ENCODE results near the gene UIMC1.

UIMC1 gene

DNA sequence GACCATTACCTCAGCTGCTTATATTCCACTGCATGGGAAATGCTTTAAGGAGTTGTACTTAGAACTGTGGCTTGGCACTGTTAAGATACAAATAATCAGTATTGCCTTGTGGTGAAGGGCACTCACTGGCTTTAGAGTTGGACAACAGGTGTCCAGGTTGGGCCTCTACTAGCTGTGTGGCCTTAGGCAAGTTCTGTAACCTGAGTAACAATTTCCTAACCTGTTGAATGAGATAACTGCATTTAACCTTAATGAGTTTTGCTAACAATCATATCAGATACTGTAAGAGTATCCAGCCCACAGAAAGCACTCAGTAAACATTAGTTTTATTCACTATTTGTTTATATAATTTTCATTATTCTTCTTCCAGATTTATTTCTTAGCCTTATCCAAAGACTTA is 90.2 kb downstream of the UIMC1 start (continued):
- TF ChIP-seq, protein P1, sequence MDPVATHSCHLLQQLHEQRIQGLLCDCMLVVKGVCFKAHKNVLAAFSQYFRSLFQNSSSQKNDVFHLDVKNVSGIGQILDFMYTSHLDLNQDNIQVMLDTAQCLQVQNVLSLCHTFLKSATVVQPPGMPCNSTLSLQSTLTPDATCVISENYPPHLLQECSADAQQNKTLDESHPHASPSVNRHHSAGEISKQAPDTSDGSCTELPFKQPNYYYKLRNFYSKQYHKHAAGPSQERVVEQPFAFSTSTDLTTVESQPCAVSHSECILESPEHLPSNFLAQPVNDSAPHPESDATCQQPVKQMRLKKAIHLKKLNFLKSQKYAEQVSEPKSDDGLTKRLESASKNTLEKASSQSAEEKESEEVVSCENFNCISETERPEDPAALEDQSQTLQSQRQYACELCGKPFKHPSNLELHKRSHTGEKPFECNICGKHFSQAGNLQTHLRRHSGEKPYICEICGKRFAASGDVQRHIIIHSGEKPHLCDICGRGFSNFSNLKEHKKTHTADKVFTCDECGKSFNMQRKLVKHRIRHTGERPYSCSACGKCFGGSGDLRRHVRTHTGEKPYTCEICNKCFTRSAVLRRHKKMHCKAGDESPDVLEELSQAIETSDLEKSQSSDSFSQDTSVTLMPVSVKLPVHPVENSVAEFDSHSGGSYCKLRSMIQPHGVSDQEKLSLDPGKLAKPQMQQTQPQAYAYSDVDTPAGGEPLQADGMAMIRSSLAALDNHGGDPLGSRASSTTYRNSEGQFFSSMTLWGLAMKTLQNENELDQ (tag by site-specific recombination; IDR thresholded peaks at IDR 0.05; ENCODE audit: low read depth), result no peak
- peak; percentile 94 for TF ChIP-seq SCRT2 (tag by site-specific recombination; IDR thresholded peaks at IDR 0.05)
- TF ChIP-seq ZNF776 (tag by site-specific recombination; IDR thresholded peaks at IDR 0.05; ENCODE audit: borderline replicate concordance), result no peak
- no peak for TF ChIP-seq RBAK (tag by site-specific recombination; IDR thresholded peaks at IDR 0.05)
- TF ChIP-seq ZNF654 (tag by site-specific recombination; IDR thresholded peaks at IDR 0.05; ENCODE audit: low read depth), result no peak
- no peak for TF ChIP-seq ZNF473 (tag by site-specific recombination; IDR thresholded peaks at IDR 0.05)
- no peak for TF ChIP-seq ZNF112 (tag by site-specific recombination; IDR thresholded peaks at IDR 0.05)
- TF ChIP-seq ZNF157 (tag by site-specific recombination; IDR thresholded peaks at IDR 0.05), result no peak
- TF ChIP-seq ZFP41 (tag by site-specific recombination; IDR thresholded peaks at IDR 0.05; ENCODE audit: borderline replicate concordance), result no peak
- no peak for TF ChIP-seq ZNF311 (tag by site-specific recombination; IDR thresholded peaks at IDR 0.05; ENCODE audit: borderline replicate concordance)
- no peak for TF ChIP-seq ZNF140 (tag by site-specific recombination; IDR thresholded peaks at IDR 0.05)
- TF ChIP-seq ZNF10 (tag by site-specific recombination; IDR thresholded peaks at IDR 0.05), result 0 out of 2 replicates have a peak, but pooled peaks have one; percentile 42
- TF ChIP-seq ZNF660 (tag by site-specific recombination; IDR thresholded peaks at IDR 0.05), result no peak
- no peak for TF ChIP-seq MYNN (tag by site-specific recombination; IDR thresholded peaks at IDR 0.05; ENCODE audit: borderline replicate concordance)
- no peak for TF ChIP-seq ZNF501 (tag by site-specific recombination; IDR thresholded peaks at IDR 0.05)
- no peak for TF ChIP-seq ZNF529 (tag by site-specific recombination; IDR thresholded peaks at IDR 0.05; ENCODE audit: insufficient replicate concordance)
- no peak for TF ChIP-seq ZFP69B (tag by site-specific recombination; IDR thresholded peaks at IDR 0.05)
- TF ChIP-seq ZXDB (tag by site-specific recombination; IDR thresholded peaks at IDR 0.05), result peak; percentile 35; the same call in 1 of the 2 replicates
- TF ChIP-seq ZFP37 (tag by site-specific recombination; IDR thresholded peaks at IDR 0.05), result no peak
- TF ChIP-seq, protein P2, sequence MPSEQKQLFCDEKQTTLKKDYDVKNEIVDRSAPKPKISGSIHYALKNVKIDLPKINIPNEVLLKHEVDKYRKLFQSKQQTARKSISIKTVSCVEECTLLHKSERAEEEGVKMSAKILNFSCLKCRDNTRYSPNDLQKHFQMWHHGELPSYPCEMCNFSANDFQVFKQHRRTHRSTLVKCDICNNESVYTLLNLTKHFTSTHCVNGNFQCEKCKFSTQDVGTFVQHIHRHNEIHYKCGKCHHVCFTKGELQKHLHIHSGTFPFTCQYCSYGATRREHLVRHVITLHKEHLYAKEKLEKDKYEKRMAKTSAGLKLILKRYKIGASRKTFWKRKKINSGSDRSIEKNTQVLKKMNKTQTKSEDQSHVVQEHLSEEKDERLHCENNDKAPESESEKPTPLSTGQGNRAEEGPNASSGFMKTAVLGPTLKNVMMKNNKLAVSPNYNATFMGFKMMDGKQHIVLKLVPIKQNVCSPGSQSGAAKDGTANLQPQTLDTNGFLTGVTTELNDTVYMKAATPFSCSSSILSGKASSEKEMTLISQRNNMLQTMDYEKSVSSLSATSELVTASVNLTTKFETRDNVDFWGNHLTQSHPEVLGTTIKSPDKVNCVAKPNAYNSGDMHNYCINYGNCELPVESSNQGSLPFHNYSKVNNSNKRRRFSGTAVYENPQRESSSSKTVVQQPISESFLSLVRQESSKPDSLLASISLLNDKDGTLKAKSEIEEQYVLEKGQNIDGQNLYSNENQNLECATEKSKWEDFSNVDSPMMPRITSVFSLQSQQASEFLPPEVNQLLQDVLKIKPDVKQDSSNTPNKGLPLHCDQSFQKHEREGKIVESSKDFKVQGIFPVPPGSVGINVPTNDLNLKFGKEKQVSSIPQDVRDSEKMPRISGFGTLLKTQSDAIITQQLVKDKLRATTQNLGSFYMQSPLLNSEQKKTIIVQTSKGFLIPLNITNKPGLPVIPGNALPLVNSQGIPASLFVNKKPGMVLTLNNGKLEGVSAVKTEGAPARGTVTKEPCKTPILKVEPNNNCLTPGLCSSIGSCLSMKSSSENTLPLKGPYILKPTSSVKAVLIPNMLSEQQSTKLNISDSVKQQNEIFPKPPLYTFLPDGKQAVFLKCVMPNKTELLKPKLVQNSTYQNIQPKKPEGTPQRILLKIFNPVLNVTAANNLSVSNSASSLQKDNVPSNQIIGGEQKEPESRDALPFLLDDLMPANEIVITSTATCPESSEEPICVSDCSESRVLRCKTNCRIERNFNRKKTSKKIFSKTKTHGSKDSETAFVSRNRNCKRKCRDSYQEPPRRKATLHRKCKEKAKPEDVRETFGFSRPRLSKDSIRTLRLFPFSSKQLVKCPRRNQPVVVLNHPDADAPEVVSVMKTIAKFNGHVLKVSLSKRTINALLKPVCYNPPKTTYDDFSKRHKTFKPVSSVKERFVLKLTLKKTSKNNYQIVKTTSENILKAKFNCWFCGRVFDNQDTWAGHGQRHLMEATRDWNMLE (tag by site-specific recombination; conservative IDR thresholded peaks at IDR 0.05; ENCODE audit: low read depth), result no peak
- TF ChIP-seq, protein P3, sequence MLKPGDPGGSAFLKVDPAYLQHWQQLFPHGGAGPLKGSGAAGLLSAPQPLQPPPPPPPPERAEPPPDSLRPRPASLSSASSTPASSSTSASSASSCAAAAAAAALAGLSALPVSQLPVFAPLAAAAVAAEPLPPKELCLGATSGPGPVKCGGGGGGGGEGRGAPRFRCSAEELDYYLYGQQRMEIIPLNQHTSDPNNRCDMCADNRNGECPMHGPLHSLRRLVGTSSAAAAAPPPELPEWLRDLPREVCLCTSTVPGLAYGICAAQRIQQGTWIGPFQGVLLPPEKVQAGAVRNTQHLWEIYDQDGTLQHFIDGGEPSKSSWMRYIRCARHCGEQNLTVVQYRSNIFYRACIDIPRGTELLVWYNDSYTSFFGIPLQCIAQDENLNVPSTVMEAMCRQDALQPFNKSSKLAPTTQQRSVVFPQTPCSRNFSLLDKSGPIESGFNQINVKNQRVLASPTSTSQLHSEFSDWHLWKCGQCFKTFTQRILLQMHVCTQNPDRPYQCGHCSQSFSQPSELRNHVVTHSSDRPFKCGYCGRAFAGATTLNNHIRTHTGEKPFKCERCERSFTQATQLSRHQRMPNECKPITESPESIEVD (tag by site-specific recombination; IDR thresholded peaks at IDR 0.05), result peak; percentile 71
- no peak for TF ChIP-seq ZNF548 (tag by site-specific recombination; IDR thresholded peaks at IDR 0.05)
- TF ChIP-seq ZSCAN23 (tag by site-specific recombination; IDR thresholded peaks at IDR 0.05), result no peak
- TF ChIP-seq SETDB1 (IDR thresholded peaks at IDR 0.05; ENCODE audit: insufficient read length, low read length), result no peak
- no peak for TF ChIP-seq ZNF23 (tag by site-specific recombination; IDR thresholded peaks at IDR 0.05; ENCODE audit: borderline replicate concordance)
- no peak for TF ChIP-seq ZNF211 (tag by site-specific recombination; IDR thresholded peaks at IDR 0.05; ENCODE audit: low read depth)
- no peak for TF ChIP-seq YY2 (tag by site-specific recombination; IDR thresholded peaks at IDR 0.05)
- TF ChIP-seq ZNF37A (tag by site-specific recombination; IDR thresholded peaks at IDR 0.05), result no peak
- TF ChIP-seq ZNF366 (tag by site-specific recombination; conservative IDR thresholded peaks at IDR 0.05), result 0 out of 2 replicates have a peak, but pooled peaks have one; percentile 9
- TF ChIP-seq, protein P4, sequence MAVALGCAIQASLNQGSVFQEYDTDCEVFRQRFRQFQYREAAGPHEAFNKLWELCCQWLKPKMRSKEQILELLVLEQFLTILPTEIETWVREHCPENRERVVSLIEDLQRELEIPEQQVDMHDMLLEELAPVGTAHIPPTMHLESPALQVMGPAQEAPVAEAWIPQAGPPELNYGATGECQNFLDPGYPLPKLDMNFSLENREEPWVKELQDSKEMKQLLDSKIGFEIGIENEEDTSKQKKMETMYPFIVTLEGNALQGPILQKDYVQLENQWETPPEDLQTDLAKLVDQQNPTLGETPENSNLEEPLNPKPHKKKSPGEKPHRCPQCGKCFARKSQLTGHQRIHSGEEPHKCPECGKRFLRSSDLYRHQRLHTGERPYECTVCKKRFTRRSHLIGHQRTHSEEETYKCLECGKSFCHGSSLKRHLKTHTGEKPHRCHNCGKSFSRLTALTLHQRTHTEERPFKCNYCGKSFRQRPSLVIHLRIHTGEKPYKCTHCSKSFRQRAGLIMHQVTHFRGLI (tag by site-specific recombination; IDR thresholded peaks at IDR 0.05), result peak; percentile 54; the same call in 1 of the 2 replicates
- 0 out of 2 replicates have a peak, but pooled peaks have one; percentile 24 for TF ChIP-seq OSR2 (tag by site-specific recombination; IDR thresholded peaks at IDR 0.05)

Measured in HEK293 (cell line).